Smooth muscle cell (in vitro differentiated cells): ENCODE measurements around the gene GPRC5B. TPM values are rescaled to one million over a fixed set of nuclear protein-coding genes. Genes with fewer than 3 reads are reported as not detected.

Experiments
- DNase-seq: peaks from one replicate; lab custom pipeline; 2025; ENCODE audit not compliant: unreplicated experiment; lab: John Stamatoyannopoulos, UW
- H2AFZ ChIP-seq: fragments of 200-600 bp; sonication (generic); 2 replicates; pipeline ENCODE4 v1.6.0; 2016; ENCODE audit warnings: antibody characterized with exemption, low read depth, mild to moderate bottlenecking
- H3F3A ChIP-seq: fragments of 200-600 bp; sonication (generic); 2 replicates; pipeline ENCODE4 v1.6.0; 2017; ENCODE audit warnings: antibody characterized with exemption, low read depth
- H3K27ac ChIP-seq: fragments of 200-600 bp; sonication (generic); 2 replicates; pipeline ENCODE4 v1.5.1; 2016; ENCODE audit warnings: low read depth, mild to moderate bottlenecking
- H3K27me3 ChIP-seq: fragments of 200-600 bp; sonication (generic); 2 replicates; pipeline ENCODE4 v1.6.1; 2016; ENCODE audit warnings: low read depth, mild to moderate bottlenecking
- H3K36me3 ChIP-seq: fragments of 200-600 bp; sonication (generic); 2 replicates; pipeline ENCODE4 v1.5.1; 2016; ENCODE audit warnings: low read depth
- H3K4me1 ChIP-seq: fragments of 200-600 bp; sonication (generic); 2 replicates; pipeline ENCODE4 v1.5.1; 2016; ENCODE audit warnings: low read depth
- H3K4me2 ChIP-seq: fragments of 200-600 bp; sonication (generic); 2 replicates; pipeline ENCODE4 v1.6.0; 2016; ENCODE audit warnings: mild to moderate bottlenecking
- H3K4me3 ChIP-seq: fragments of 200-600 bp; sonication (generic); 2 replicates; pipeline ENCODE4 v1.5.1; 2016; ENCODE audit warnings: mild to moderate bottlenecking
- H3K79me2 ChIP-seq: fragments of 200-600 bp; sonication (generic); 2 replicates; pipeline ENCODE4 v1.6.0; 2016; ENCODE audit warnings: low read depth, mild to moderate bottlenecking
- H3K9ac ChIP-seq: fragments of 200-600 bp; sonication (generic); 2 replicates; pipeline ENCODE4 v1.6.0; 2016; ENCODE audit warnings: low read depth
- H3K9me3 ChIP-seq: fragments of 200-600 bp; sonication (generic); replicated peaks from 2 replicates; pipeline ENCODE4 v1.5.1; 2016; ENCODE audit warnings: low read depth
- H4K20me1 ChIP-seq: fragments of 200-600 bp; sonication (generic); 2 replicates; pipeline ENCODE4 v1.6.0; 2016; ENCODE audit warnings: low read depth
- WGBS: methylation state at CpG from one replicate; pipeline ENCODE4 v1.1.7; 2016; ENCODE audit warnings: low lambda C conversion rate; 5-methylcytosine and 5-hydroxymethylcytosine counted together
- polyA plus RNA-seq: library from polyadenylated mRNA; unstranded; fragments of >200 nt; fragmentation: Nextera tagmentation; extraction: Ambion mirVana; gene quantifications from 2 replicates; pipeline ENCODE4 v1.2.1, GENCODE V29; 2016
- total RNA-seq: library from RNA; depleted of rRNA; stranded (reverse); fragments of >200 nt; gene quantifications from 2 replicates; pipeline ENCODE4 v1.2.3, GENCODE V29; 2014
- TF ChIP-seq, protein P1 (sequence below): fragments of 200-600 bp; sonication (generic); IDR thresholded peaks from 2 replicates; pipeline ENCODE4 v1.5.1; 2017; ENCODE audit warnings: borderline replicate concordance, mild to moderate bottlenecking, antibody characterized with exemption; ENCODE audit not compliant: insufficient read depth, poor library complexity, severe bottlenecking

Gene GPRC5B
- total and polyA plus RNA-seq, 2 experiments from 2014 or later = 7.8 to 18.9 TPM

GRCh38 chr16:19841184-19841583, 43.5 kb downstream of the GPRC5B start:
- Histone ChIP-seq H3K79me2 (no peaks in the 10 kb centered on the region), H3K27me3 (no peaks in the 10 kb centered on the region), H3F3A (peaks cover 34% of the 10 kb centered on the region), H4K20me1 (no peaks in the 10 kb centered on the region), H3K36me3 (no peaks in the 10 kb centered on the region), H3K27ac (no peak overlapping the region), H3K4me3 (no peak overlapping the region), H3K4me2 (no peak overlapping the region), H2AFZ (no peak overlapping the region), H3K9me3 (no peaks in the 10 kb centered on the region), H3K4me1 (peaks cover 22% of the 10 kb centered on the region), H3K9ac (no peak overlapping the region)
- 57% methylated on average over 3 of the region's 3 CpGs for WGBS
- TF ChIP-seq, protein P1, sequence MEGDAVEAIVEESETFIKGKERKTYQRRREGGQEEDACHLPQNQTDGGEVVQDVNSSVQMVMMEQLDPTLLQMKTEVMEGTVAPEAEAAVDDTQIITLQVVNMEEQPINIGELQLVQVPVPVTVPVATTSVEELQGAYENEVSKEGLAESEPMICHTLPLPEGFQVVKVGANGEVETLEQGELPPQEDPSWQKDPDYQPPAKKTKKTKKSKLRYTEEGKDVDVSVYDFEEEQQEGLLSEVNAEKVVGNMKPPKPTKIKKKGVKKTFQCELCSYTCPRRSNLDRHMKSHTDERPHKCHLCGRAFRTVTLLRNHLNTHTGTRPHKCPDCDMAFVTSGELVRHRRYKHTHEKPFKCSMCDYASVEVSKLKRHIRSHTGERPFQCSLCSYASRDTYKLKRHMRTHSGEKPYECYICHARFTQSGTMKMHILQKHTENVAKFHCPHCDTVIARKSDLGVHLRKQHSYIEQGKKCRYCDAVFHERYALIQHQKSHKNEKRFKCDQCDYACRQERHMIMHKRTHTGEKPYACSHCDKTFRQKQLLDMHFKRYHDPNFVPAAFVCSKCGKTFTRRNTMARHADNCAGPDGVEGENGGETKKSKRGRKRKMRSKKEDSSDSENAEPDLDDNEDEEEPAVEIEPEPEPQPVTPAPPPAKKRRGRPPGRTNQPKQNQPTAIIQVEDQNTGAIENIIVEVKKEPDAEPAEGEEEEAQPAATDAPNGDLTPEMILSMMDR = no peak
- no peak for DNase-seq

- Histone ChIP-seq H3K27ac (no peak overlapping the region), H3F3A (peaks cover 31% of the 10 kb centered on the region), H4K20me1 (no peaks in the 10 kb centered on the region), H3K4me2 (no peak overlapping the region), H2AFZ (no peak overlapping the region), H3K4me3 (no peak overlapping the region), H3K79me2 (no peaks in the 10 kb centered on the region), H3K9me3 (no peaks in the 10 kb centered on the region), H3K27me3 (no peaks in the 10 kb centered on the region), H3K36me3 (no peaks in the 10 kb centered on the region), H3K9ac (no peak overlapping the region), H3K4me1 (peaks cover 23% of the 10 kb centered on the region)
- TF ChIP-seq, protein P1 = no peak
- 40% methylated on average over 3 of the region's 3 CpGs for WGBS
- DNase-seq = no peak
Observed at GRCh38 chr16:19840524-19841110, 44.0 kb downstream of the GPRC5B start.

GRCh38 chr16:19837984-19838707, 46.5 kb downstream of the GPRC5B start:
- no peak for DNase-seq
- Histone ChIP-seq H3K4me1 (peaks cover 23% of the 10 kb centered on the region), H3K27me3 (no peaks in the 10 kb centered on the region), H3K79me2 (no peaks in the 10 kb centered on the region), H3K4me2 (peak overlapping the region; percentile 68), H3K9me3 (no peaks in the 10 kb centered on the region), H4K20me1 (no peaks in the 10 kb centered on the region), H3F3A (peaks cover 19% of the 10 kb centered on the region), H3K27ac (peak overlapping the region; percentile 80), H3K36me3 (no peaks in the 10 kb centered on the region), H3K9ac (no peak overlapping the region), H3K4me3 (no peak overlapping the region), H2AFZ (no peak overlapping the region)
- WGBS = 60% methylated on average over 13 of the region's 13 CpGs
- TF ChIP-seq, protein P1 = no peak
